NCI-H748 (cell line): ENCODE results near the gene TNFRSF11A.

ENCODE experiments used
- DNase-seq: peaks from one replicate; lab custom pipeline; 2025; ENCODE audit not compliant: unreplicated experiment; lab: John Stamatoyannopoulos, UW

TNFRSF11A gene

DNA sequence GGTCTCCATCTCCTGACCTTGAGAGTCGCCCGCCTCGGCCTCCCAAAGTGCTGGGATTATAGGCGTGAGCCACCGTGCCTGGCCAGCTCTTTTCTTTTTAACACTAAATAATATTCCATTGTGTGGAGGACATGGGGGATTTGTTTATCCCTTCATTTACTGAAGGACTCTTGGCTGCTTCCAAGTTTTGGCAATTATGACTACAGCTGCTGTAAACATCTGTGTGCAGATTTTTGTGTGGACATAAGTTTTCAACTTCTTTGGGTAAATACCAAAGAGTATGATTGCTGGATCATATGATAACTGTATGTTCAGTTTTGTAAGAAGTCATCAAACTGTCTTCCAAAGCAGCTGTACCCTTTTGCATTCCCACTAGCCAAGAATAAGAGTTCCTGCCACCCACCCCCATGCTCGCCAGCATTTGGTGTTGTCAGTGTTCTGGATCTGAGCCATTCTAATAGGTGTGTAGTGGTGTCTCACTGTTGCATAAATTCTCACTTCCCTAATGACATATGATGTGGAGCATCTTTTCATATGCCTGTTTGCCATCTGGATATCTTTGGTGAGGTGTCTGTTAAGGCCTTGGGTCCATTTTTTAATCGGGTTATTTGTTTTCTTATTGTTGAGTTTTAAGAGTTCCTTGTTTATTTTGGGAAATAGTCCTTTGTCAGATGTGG, 52.2 kb downstream of the TNFRSF11A start:
- no peak for DNase-seq

DNA sequence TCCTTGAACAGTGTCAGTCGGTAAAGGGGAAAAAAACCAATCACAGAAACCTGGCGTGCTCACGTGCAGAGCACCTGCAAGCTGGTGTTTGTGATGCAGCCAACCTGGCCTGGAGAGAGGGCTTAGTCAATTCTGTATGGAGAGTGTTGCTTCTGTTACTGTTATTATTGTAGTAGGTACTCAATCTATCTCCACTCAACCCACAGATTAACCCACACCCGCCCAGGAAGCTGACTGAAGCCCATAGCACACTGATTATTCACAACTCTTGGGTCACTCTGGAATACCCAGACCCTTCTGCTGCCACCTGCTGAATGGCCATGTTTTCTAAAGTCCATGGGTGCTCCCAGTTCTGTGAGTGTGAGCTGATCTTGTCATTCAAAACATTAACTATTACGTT, 53.9 kb downstream of the TNFRSF11A start:
- no peak for DNase-seq

DNA sequence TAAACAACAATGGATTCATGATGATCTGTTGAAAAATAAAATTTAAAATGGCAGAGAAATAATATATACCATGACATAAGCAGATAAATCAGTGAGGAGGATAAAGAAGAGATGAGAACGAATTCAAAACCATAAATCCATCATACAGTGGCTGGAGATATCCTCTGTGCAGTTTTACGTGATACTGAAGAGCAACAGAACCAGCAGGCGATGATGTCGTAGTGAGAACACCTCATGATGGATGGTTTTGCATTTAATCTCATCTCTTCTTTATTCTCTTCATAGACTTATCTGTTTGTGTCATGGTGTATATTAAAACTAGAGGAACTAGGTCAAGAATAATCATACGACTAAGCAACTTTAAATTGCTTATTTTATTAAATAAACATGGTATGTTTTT, 56.3 kb downstream of the TNFRSF11A start:
- DNase-seq, result no peak

DNA sequence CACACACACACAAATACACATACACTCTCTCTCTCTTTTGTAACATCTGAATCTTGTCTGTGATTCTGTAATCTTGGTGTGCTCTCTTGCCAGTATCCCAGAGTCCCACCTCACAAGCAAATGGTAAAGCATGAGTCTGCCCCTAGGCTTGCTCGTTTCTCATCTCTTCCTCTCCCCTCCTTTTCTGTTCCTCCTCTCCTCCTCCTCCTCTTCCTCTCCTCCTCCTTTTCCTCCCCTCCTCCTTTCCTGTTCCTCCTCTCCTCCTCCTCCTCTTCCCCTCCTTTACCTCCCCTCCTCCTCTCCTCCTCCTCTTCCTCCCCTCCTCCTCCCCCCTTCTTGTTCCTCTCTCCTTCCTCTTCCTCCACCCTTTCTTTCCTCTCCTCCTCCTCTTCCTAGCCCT, 59.0 kb downstream of the TNFRSF11A start:
- DNase-seq, result no peak

DNA sequence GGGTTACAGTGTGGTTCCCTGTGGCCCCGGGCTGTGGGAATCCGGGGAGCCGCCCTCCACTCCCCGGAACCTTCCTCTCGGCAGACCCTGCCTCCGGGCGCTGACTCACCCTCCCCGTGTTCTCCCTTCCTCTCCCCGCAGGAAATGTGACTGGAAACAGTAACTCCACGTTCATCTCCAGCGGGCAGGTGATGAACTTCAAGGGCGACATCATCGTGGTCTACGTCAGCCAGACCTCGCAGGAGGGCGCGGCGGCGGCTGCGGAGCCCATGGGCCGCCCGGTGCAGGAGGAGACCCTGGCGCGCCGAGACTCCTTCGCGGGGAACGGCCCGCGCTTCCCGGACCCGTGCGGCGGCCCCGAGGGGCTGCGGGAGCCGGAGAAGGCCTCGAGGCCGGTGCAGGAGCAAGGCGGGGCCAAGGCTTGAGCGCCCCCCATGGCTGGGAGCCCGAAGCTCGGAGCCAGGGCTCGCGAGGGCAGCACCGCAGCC, 59.5 kb downstream of the TNFRSF11A start:
- DNase-seq, result peak; percentile 48

DNA sequence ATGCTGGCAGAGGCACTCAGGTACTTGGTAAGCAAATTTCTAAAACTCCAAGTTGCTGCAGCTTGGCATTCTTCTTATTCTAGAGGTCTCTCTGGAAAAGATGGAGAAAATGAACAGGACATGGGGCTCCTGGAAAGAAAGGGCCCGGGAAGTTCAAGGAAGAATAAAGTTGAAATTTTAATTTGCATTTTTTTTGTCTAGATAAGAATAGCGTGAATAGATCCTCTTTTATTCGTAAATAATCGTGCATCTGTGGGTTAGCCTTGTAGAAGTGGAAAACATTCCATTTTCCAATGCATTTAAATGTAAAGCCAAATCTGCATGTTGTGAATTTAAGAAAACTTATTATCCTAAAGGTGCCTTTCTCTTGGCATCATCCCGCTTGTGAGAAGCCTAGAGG, 61.0 kb downstream of the TNFRSF11A start:
- DNase-seq, result no peak

DNA sequence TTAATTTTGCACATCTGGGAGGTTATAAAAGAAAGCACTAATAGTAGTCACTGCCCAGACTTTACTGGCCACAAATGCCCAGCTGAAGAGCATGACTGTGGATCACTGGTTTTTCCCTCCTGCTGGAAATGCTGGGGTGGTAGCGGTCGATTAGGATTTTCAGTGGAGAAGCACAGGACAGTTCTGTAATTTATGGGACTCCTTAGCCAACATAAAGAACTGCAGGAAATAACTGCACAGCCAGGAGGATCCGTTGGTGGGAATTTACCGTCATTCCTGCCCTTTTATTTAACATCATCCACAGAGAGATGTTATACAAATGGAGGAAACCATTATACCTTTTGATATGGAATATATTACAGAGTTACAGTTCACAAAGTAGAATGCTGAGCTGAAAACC, 61.5 kb downstream of the TNFRSF11A start:
- DNase-seq, result no peak

DNA sequence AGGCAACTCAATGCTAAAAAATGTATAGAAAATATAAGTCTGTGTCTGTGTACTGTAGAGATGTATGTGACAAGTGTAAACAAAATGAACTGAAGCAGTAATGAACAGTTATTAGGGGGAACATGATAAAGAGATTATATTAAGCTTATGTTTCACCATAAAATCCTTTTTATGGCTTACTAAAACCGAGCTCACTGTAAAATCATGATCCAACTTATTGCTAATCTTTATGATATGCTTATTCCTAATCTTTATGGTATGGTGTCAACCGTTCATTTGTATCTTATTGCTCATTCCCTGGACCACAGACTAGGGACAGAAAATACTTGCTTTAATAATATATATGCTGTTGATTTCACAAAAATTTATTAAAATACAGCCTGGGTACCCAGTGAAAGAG, 62.1 kb downstream of the TNFRSF11A start:
- DNase-seq, result no peak

DNA sequence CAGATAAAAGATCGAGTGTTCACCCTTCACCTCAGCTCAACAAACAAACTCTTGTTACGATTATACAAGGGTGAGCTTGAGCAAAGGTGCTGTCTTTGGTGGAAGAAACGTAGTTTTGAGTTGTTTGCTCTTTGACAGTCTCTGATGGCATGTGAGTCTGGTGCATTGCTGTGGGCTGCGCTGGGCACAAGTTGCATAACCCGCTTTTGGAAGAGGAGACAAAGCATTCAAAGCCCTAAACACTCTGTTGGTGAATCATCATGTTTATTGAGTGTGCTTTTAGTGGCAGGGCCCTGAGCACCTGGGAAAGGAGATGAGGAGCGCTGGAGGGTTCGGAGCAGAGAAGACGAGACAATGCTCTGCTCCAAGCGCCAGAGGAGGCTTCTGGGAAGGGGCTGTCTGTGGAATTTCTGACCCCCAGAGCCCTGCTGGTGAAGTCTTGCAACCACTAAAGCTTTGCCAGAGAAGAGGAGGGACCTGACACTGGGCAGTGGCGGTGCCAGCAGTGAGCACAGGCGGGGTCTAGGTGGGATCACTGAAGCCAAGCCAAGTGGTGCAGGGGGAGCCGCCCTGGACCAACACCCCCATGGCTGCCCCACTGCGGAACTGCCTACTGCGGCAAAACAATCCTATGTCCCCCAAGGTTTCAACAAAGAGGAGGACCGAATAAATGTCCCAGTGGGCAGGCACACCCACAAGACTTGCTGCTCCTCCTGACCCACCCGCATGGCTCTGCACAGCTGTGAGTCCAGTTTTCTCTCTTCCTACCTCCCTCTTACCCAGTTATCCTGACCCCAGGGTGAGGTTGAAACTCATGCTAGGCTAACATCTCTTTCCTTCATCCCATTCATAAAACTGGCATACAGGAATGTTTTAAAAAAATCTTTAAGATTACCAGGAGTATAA, 64.0 kb downstream of the TNFRSF11A start:
- no peak for DNase-seq

DNA sequence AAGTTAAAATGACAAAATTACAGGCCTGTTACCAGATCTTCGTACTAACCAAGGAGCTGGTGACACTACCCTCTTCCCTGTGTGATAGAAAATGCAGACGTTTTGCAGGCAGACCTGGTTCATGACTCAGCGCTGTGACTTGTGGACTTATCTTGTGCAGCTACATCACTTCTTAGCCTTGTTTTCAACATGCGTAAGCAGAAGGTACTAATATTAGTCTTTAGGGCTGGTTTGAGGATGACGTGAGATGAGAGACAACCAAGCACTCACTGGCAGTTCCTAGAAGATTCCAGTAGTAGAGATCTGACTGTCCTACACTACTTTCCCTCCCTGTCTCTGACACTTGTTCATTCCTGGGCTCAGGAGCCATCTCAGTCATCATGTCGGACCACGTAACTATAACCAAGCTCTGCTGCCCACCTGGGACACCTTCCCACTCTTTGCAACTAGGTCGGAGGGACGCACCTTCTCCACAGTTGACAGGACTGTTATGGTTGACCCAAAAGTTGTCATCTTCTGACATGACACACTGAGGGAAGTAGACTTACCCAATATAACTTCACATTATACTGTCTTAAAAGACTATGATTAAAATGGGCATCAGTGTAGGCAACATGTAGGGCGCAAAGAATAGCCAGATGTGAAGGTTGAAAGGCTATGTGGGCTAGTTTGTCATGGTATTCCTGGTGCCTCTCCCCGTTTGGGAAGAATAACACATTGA, 64.8 kb downstream of the TNFRSF11A start:
- DNase-seq, result no peak

DNA sequence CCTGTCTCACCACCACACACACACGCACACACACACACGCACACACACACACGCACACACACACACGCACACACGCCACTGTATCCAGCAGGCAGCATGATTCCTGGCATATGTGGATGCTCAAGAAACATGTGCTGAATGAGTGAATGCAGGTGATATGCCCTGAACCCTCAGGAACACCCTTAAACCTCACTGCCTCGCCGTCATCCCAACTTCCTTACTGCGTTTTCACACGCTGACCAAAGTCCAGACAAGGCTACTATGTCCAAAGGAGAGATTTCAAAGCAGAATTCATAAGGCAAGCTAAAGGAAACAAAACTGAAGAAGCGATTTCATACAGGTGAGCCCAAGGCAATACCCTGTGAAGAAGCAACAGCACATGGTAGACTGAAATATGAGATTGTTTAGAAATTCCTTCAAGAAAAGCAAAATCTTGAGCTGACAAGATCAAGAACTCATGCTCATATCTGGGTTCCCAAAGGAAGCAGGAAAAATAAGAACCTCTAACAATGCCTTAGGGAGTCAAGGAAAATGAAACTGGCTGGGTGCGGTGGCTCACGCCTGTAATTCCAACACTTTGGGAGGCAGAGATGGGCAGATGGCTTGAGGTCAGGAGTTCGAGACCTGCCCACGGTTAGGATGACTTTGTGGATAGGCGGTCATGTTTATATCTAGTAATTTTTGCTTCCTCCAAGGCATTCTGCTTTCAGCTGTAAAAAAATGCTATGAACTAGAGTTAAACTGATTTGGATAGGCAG, 69.1 kb downstream of the TNFRSF11A start:
- DNase-seq, result no peak

DNA sequence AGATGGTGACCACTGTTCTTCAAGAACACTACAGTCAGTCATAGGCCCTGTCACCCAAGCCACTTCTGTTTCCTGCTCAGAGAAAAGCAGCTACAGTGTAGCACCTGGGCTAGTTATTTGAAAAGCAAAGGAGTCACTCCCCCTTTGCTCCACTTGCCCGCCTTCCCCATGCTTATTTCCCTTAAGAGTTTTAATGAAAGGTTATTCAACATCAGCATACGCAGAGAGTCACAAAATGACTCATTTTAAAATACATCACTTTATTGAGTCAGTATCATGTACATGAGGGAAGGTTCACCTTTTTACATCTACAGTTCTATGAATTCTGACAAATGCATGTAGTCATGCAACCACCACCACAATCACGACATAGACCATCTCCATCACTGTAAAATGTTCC, 71.3 kb downstream of the TNFRSF11A start:
- no peak for DNase-seq

DNA sequence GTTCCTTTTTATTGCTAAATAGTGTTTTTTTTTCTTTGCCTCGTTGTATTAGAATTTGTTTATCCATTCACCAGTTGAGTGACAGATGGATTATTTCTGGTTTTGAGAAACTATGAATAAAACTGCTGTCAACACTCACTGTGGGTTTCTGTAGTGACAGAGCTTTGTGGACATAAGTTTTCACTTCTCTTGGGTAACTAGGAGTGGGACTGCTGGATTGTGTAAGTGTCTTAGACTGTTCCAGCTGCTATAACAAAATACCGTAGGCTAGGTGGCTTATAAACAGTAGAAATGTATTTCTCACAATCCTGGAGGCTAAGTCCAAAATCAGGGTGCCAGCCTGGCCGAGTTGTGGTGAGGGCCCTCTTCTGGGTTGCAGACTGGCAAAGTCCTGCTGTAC, 71.9 kb downstream of the TNFRSF11A start:
- no peak for DNase-seq

DNA sequence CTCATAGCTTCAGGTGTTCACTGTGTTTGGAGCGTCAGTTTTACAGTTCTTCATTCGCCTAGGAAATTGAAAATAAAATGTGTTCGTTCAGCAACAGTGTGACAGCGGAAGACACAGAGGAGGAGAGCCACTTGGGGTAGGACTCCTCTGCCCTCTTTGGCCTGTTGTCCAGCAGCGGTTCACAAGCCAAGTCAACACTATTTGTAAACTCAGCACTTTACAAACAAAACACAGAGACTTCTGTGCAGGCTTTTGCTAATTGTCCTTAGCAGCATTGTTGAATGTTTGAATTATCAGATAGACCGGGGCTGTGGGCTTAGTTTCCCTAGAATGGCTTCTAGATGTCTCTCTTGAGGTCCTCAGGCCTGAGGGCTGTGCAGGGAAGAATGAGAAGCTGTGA, 73.2 kb downstream of the TNFRSF11A start:
- DNase-seq, result no peak

DNA sequence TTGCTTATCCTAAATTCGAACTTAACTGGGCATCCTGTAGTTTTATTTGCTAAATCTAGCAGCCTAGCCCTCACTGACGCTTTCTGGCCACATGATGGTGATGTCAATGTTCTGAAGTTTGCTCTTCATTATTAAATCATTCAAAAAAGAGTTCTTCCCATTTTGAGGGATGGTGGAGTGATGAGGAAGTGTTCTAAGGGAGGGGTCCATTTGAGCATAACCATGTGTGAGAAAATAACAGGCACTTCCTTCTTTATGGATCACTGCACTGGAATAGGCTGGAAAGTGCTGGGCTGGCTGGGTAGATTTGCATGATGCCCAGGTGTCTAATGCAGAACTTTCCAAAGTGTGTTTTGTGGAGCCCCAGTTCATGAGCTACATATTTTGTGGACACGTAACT, 74.2 kb downstream of the TNFRSF11A start:
- DNase-seq, result no peak

DNA sequence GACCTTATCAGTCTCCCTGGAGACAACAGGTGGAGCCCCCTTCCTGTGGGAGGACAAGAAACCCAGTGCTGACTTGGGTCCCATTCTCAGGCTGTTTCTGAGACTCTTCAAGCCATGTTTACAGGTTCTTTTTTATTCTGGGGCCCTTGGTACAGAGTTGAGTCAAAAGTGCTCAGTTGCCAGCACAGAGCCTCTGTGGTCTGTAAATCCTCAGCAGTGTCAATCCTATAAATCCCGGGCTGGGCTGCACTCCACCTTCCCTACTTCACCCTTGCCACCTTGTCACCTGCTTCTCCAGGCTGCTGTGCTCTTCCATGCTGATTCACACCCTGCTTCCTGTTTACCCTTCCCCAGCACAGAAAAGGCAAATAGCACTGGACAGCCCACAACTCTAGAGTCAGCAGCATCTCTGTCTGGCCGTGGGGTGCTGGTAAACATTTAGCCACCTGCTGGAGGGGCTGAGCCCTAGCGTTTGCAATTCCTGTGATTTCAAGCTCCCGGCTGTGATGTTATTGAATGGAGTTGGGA, 74.7 kb downstream of the TNFRSF11A start:
- DNase-seq, result peak; percentile 96

DNA sequence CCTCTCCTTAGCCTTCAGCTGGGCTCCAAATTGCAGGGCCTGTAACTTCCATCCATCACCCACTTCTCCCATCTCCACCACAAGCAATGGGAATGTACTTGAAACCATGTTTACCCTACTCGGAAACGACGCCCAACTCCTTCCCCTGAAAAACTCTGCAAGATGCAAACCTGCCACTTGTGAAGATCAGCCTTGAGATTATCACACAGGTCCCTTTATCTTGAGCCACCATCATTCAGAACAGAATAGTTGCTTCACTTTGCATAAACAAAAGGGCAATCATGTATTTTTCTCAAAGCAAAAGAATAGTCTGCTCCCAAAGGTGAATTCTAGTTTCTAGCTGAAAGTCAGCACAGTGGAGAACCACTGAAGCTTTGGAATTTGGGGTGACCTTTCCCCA, 75.8 kb downstream of the TNFRSF11A start:
- no peak for DNase-seq

DNA sequence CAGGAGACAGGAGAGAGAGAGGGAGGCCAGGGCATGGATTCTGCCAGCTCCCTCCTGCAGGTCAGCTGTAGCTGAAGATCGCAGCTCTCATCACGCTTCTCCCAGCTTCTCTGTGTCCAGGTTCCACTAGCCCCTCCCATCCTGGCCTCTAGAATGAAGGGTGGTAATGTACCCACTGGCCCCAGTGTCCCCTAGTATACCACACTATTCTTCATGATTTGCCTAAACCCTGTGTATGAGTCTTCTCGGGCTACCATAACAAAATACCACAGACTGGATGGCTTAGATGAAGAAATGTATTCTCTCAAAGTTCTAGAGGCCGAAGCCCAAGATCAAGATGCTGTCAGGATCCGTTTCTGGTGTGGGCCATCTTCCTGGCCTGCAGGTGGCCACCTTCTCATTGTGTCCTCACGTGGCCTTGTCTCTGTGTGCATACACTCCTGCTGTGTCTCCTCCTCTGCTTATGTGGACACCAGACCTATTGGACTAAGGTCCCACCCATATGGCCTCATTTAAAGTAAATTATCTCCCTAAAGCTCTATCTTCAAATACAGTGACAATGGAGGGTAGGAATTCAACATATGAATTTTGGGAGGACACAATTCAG, 77.3 kb downstream of the TNFRSF11A start:
- no peak for DNase-seq

DNA sequence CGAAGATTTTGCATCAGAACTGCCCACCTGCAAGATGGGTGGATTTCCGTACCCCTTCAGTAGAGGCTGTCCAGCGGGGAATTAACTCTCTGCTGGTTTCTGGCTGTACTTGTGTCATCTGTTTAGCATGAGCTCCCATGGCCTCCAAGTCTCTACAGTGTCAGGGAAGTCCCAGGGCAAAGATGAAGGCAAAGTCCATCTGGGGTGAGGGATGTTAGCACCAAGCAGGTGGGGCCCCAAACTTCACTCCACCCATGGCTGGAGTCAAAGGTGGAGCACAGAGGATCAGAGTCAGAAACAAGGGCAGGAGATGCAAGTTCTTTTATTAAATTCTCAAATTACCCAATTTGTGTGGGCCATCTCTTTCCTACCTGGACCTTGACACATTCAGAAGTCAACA, 78.0 kb downstream of the TNFRSF11A start:
- DNase-seq, result no peak

DNA sequence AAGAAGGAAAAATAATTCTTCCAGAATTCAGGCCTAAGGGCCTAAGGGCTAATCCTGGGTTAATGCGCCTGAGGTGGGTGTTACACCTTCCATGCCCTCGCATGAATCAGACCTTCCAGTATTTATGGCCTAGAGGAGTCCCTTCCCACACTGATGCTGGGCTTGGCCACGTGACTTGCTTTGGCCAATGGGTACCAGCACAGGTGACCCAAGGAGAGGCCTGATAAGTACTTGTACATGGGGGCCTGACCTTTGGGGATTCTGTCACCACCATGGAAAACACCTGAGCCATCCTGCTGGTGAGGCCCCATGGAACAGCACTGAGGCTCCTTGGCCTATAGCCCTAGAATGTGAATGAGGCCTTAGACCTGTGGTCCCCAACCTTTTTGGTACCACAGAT, 79.8 kb downstream of the TNFRSF11A start:
- DNase-seq, result no peak
